ENCODE measurements around the gene LDLRAD3.

DNA sequence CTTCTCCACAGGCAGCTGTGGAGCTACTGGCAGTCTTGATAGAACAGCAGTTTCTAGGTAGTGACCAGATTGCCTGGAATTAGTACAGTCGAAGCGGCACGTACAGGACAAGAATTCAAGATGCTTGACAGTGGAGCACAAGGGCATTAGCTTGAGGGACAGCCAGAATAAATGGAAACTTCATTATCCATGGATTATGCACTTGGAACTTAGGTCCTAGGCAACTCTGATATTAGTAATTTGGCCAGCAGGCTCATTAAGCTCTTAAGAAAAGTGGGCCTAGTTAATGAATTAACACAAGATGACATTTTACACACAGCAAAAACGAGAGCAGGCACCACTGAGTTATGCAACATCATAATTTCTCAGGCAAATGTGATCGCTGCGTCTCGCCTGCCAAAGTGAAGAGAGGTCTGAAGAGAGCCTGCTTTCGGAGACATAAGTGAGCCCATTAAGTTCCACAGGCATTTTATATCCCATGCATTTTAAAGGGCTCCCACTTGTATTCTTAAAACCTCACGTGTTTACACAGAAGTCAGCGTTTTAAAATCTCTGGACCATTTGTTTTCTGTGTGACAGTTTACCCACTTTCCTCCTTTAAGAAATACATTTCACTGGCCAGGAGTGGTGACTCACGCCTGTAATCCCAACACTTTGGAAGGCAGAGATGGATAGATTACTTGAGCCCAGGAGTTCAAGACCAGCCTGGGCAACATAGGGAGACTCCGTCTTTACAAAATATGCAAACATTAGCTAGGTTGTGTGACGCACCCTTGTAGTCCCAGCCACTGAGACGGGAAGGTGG lies 279.2 kb downstream of the LDLRAD3 start:
- TF ChIP-seq, protein P1, sequence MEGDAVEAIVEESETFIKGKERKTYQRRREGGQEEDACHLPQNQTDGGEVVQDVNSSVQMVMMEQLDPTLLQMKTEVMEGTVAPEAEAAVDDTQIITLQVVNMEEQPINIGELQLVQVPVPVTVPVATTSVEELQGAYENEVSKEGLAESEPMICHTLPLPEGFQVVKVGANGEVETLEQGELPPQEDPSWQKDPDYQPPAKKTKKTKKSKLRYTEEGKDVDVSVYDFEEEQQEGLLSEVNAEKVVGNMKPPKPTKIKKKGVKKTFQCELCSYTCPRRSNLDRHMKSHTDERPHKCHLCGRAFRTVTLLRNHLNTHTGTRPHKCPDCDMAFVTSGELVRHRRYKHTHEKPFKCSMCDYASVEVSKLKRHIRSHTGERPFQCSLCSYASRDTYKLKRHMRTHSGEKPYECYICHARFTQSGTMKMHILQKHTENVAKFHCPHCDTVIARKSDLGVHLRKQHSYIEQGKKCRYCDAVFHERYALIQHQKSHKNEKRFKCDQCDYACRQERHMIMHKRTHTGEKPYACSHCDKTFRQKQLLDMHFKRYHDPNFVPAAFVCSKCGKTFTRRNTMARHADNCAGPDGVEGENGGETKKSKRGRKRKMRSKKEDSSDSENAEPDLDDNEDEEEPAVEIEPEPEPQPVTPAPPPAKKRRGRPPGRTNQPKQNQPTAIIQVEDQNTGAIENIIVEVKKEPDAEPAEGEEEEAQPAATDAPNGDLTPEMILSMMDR (IDR thresholded peaks at IDR 0.05), result no peak
- no peak for TF ChIP-seq POLR2AphosphoS5 (IDR thresholded peaks at IDR 0.05)
- TF ChIP-seq POLR2A (IDR thresholded peaks at IDR 0.05), result no peak

Measured in suprapubic skin (tissue), 4 donors.